ENCODE measurements around the gene MLC1.

Gene MLC1

DNA sequence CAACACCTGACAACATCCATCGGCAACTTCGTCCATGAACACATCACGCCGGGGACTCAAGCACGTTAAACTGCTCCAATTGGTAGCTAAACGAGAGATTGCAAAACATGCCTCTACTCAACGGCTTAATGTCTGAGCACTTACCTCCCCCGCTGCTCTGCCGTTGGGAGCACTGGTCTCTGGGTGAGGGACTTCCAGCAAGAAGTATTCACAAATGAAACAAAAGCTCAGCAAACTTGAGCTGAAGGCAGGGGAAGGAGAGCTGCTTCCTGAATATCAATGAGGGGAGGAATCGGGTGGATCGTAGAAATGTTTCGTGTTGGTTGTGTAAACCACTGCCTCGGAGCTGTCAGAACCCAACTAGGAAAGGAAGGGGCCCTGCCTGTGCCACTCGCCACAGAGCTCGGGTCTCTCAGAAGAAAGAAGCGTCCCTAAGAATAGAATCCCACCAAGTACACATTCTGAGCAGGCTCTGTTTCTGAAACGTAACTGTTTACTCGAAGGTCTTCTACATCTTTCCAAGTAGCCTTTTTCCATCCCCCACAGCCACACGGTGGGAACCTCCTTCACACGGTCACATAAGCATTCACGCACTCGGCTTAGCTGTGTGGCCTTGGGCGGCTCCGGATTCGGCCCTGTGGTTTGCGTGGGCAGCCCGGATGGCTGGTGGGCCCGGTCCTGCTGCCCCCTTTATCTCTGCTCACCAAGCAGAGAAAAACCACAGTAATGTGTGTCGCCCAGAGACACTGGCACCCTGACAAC lies at the start of gene MLC1:
TSS of gene MLC1 (minus strand) at position 216 of the 762 bp plus-strand sequence. CDS start 524 bp downstream, outside the sequence.
- DNase-seq (ENCODE audit: low read depth), result peak; percentile 13

GRCh38 chr22:50134481-50134880 lies 49.3 kb upstream of the MLC1 start:
- no peak for DNase-seq (ENCODE audit: low read depth)

- no peak for DNase-seq (ENCODE audit: low read depth)
Measured at GRCh38 chr22:50131894-50132293, 46.7 kb upstream of the MLC1 start.

DNA sequence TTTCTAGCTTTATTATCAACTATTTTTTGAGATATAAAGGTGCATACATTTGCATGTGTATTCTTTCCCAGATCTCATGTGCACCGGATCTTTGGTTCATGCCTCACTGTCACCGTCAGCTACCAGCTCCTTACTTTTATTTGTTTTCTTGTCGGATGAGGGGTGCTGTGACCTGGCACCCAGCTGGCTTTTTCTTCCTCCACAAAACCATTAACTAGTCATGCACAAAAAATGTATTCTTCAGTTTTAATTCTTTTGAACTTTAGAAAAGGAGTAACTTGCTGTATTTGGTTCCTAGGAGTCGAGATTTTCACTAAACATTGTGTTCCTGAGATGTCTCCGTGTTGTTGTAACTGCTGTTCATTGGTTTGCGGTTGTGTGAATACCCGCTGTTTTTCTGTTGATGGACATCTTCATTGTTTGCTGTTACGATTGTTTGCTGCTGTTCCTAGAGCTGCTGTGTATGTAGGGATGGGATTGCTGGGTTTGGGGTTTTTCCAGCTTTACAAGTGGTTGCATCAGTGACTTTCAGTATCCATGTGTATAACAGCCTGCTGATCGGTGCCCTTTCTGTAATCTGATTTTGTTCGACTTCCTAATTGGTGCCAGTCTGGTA lies 44.0 kb upstream of the MLC1 start:
- no peak for DNase-seq (ENCODE audit: low read depth)

GRCh38 chr22:50125029-50125428 lies 39.8 kb upstream of the MLC1 start:
- DNase-seq (ENCODE audit: low read depth), result no peak

- no peak for DNase-seq (ENCODE audit: low read depth)
Measured at GRCh38 chr22:50123119-50123518, 37.9 kb upstream of the MLC1 start.

GRCh38 chr22:50121202-50121740 lies 36.0 kb upstream of the MLC1 start:
- DNase-seq (ENCODE audit: low read depth), result no peak

DNA sequence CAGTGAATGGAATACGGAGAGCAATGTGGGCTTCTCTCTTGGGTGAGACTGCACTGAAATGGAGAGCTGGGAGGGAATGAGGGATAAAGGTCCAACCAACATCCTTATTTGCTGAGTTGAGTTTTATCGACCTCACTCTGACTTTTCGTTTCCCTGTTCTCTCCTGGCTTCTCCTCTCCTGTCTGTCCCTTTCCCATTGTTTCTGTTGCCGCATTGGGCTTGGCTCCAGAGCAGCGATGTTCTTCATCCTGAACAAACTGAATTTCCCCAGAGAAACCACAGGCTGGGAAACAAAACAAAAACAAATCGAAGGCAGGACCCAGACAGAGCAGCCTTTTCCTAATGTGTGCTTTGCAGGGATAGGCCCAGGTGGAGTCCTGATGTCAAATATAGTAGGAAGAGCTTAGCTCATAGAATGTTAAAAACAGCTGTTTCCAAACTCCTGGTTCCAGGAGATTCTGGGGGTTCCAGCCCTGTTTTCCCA lies 34.6 kb upstream of the MLC1 start:
- no peak for DNase-seq (ENCODE audit: low read depth)

- no peak for DNase-seq (ENCODE audit: low read depth)
Measured at GRCh38 chr22:50119169-50119767, 34.0 kb upstream of the MLC1 start.

DNA sequence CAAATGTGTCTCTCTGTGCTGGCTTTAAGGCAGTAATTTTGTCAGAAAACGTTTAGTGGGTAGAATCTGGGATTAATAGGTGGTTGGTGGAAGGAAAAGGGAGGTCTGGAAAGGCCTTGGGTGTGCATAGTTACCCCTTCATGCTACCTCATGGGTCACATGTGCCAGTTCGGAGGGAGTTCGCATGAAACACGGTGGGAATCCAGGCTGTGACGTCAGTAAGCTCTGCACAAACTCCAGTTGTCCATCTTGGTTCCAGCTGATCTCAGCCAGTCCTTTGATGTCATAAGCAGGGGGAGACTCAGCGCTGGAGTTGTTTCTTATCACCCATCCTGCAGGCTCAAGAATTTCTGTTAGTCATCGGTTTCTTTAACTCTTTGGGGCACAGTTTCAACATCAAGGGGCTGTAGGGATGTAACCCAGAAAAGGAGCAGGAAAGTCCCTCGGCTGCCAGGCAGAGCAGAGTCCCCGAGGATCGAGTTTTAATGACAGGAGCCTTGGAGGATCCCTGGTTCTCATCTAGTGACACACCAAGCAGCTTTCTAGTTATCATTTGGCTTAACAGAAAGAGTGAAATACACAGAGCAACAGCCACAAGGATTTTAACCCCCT lies 33.4 kb upstream of the MLC1 start:
- no peak for DNase-seq (ENCODE audit: low read depth)

GRCh38 chr22:50118129-50118528 lies 32.9 kb upstream of the MLC1 start:
- no peak for DNase-seq (ENCODE audit: low read depth)

DNA sequence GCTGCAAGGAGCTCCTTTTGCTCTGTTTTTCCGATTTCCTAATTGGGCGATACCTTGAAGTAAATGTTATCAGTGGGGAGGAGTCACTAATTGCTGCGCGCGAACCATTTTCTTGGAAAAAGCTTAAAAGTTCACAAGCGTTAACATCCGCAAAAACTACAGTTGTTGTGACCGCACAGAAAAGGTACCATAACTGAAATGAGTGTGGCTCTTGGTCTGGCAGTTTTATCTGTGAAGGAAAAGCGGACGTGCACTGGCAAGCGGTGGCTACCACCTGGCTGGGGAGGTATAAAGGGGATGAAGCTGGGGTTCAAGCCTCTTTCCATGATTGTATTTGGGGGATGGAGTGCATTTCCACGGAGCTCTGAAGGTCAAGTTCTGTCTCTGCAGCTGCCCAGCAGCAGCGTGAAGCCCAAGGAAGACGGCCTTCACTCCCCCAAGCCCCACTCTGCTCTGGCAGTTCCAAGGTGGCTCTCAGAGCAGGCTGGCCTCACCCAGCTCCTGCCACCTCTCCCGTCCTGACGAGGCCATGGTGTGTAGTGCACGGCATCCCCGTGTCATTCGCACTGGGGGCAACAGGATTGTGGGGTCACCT lies 32.0 kb upstream of the MLC1 start:
- DNase-seq (ENCODE audit: low read depth), result no peak

GRCh38 chr22:50115693-50116092 lies 30.5 kb upstream of the MLC1 start:
- no peak for DNase-seq (ENCODE audit: low read depth)

DNA sequence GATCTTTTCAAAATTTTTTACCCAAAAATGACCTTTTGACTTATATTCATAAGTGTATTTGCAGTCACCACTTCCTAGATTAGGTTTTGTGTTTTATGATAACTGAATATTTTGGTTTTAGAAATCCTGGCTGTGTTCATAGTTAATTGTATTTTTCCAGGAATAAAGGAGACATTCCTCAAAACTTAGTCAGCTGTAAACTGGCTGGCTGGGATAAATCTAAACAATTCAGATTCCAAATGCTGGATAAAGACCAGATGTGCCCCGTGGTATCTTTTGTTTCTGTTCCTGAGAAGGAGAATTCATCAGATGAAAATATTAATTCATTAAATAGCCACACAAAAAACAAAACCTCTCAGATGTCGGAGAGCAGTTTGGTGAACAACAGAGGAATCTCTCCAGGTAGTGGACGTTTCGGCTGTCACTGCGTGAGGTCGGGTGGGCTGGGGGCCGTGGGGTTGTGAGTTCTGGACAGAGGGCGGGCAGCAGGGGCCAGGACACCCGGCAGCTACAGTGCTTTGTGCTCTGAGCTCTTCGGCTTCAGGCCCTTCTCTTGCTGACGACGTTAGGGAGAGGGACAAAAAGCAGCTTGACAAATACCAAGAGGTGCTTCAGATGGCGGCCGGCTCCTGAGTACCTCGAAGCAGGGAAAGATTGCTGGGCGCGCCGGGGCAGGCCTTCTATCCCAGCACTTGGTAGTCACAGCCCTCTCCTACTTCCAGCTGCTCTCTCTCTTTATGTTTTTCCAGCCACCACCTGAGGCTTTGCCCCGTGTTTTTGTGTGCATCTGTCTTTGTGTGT lies 29.2 kb upstream of the MLC1 start:
- no peak for DNase-seq (ENCODE audit: low read depth)

GRCh38 chr22:50112151-50113118 lies 27.2 kb upstream of the MLC1 start:
- no peak for DNase-seq (ENCODE audit: low read depth)

DNA sequence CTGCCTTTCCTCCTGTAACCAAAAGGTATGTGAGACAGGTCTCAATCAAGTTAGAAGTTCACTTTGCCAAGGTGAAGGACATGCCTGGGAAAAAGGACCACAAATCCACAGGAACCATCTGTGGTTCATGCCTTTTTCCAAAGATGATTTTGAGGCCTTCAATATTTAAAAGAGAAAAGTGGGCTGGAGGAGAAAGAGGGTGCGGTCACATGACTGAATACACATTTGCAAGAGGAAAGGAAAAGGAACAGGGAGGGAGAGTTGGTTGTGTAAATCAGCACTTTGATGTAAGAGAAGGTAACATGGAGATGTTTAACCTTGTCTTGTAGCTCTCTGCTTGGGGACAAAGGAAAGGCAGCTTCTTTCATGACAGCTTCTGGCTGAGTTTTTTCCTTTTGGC lies 25.8 kb upstream of the MLC1 start:
- DNase-seq (ENCODE audit: low read depth), result no peak

DNA sequence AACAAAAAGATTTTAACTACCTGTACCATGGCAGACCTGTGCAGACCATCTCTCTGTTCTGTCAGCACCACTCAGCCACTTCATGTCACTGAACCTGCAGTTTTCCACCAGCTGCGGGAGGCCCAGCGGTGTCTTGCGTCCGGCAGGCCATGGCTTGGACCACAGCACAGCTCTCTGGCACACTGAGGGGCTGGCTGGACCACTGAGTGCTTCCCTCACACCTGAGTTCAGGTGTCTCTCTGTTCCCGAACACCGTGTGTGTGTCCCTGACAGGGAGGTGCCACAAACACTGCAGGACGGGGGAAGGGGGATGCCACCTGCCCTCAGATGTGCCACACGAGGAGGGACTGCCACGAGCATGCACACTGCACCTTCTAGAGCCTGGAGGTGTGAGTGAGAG lies 22.3 kb upstream of the MLC1 start:
- no peak for DNase-seq (ENCODE audit: low read depth)

DNA sequence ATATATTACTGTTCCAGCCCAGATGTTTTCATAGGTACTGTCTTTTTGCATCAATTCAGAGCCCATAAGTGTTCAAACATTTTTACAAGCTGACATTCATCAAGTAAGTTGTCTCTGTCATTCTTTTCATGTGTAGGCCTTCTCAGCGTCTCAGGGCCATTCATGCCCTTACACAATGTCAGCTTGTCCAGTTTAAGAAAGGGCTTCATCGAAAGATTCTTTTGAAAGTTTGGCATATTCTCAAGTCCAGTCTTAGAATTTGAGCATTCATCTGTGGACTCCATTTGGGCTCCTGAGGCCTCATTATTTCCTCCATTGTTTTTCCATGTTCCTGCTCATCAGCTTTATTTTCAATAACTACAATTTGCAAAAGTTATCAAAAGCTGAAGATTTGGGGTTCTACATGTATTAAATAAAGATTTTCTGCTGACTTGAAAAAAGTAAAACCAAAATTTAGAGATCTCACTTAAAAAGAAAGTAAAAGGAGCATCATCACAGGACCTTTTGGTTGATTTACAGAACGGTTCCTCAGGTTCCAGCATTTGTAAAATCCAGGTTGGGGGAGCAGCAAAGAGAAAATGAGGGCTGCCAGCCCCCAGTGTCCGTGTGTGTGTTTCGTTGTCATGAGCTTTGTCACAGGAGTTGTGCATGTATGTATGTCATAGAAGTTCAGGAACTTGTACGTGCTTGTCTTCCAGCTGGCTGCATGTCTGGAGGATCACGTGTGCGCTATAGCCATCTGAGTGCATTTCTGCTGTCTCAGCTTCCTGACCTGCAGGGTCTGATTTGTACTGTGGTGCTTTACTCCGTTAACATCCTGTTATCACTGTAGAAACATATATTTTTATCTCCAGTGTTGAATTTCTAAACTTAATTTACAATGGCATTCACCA lies 20.2 kb upstream of the MLC1 start:
- no peak for DNase-seq (ENCODE audit: low read depth)

DNA sequence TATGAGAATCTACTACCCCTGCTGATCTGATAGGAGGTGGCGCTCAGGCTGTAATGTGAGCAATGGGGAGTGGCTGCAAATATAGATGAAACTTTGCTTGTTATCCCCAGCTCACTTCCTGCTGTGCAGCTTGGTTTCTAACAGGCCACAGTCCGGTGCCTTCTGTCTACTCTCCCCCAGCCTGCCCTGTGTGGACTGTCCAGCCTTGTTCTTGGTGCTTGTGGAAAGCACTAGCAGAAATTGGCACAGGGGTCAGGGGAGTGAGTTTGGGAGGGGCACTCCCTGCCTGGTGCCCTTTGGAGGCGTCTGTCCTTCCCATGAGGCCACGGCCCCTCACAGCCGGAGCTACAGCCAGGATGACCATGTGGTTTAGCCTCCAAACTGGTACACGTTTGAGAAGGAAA lies 18.9 kb upstream of the MLC1 start:
- no peak for DNase-seq (ENCODE audit: low read depth)
